Progenitor cell of endocrine pancreas (in vitro differentiated cells): ENCODE results near the gene HECW1. TPM values are rescaled to one million over a fixed set of nuclear protein-coding genes. Genes with fewer than 3 reads are reported as not detected.

Experiments used
- DNase-seq: peaks from one replicate; pipeline ENCODE4 v3.0.0; 2021; ENCODE audit warnings: low spot score; ENCODE audit not compliant: unreplicated experiment
- H3K27ac Mint-ChIP-seq: 2 replicates; pipeline ENCODE4 v1.8.0; 2021; ENCODE audit warnings: mild to moderate bottlenecking, moderate library complexity, mixed read lengths
- H3K27me3 Mint-ChIP-seq: 2 replicates; pipeline ENCODE4 v1.8.0; 2021; ENCODE audit warnings: mixed read lengths
- H3K36me3 Mint-ChIP-seq: 2 replicates; pipeline ENCODE4 v1.8.0; 2022; ENCODE audit warnings: mixed read lengths; ENCODE audit not compliant: insufficient read depth
- H3K4me1 Mint-ChIP-seq: 2 replicates; pipeline ENCODE4 v1.8.0; 2021; ENCODE audit warnings: low read depth, mixed read lengths
- H3K4me3 Mint-ChIP-seq: 2 replicates; pipeline ENCODE4 v1.8.0; 2021; ENCODE audit warnings: low read depth, mild to moderate bottlenecking, moderate library complexity, mixed read lengths
- H3K9me3 Mint-ChIP-seq: 2 replicates; pipeline ENCODE4 v1.8.0; 2021; ENCODE audit warnings: low read depth, mixed read lengths
- CTCF ChIP-seq: fragments of 200-600 bp; sonication (generic); IDR thresholded peaks from one replicate; pipeline ENCODE4 v1.5.0; 2021; ENCODE audit warnings: antibody characterized with exemption, mild to moderate bottlenecking; ENCODE audit not compliant: unreplicated experiment
- total RNA-seq: library from RNA; stranded (reverse); gene quantifications from 2 replicates; pipeline ENCODE4 v1.2.1, GENCODE V29; 2021

HECW1 gene
- total RNA-seq, 1 donor from 2014 or later = 0.50 TPM

GRCh38 chr7:43311694-43312093 lies 199.2 kb downstream of the HECW1 start:
- no peaks in the 10 kb centered on the region for H3K27me3 Mint-ChIP-seq
- H3K36me3 Mint-ChIP-seq = no peaks in the 10 kb centered on the region
- no peak for DNase-seq
- no peak for TF ChIP-seq CTCF
- peaks cover 2% of the 10 kb centered on the region for H3K4me1 Mint-ChIP-seq
- H3K9me3 Mint-ChIP-seq = no peaks in the 10 kb centered on the region
- no peak overlapping the region for H3K4me3 Mint-ChIP-seq
- H3K27ac Mint-ChIP-seq = no peak overlapping the region

DNA sequence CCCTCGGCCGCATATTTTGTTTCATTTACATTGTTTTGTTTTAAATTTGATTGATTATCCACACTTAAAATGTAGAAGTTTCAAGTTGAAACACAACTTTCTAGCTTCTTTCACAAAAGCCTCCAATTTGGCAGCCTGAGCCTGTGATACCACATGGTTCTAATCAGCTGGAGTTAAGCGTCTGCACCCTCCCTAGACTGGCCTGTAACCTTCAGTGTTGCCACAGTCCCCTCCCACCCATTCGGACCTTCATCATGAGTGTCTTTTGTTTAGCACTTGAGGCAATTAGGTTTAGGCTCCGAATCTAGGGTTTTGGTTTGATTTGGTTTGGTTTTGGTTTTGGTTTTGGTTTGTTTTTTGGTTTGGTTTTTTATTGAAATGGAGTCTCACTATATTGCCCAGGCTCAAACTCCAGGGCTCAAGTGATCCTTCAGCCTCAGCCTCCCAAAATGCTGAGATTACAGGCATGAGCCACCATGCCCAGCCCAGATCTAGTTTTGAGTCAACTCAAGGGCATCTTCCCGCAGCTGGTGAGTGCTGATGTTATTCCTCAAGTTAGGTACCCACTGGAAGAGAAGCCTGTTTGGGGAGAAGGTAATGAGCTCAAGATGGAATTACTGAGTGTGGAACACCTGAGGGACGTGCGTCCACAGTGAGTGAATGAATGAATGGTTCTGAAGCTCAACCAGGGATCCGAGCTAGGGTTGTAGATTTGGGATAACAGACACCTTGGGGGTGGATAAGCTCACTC lies 201.4 kb downstream of the HECW1 start:
- no peak overlapping the region for H3K27ac Mint-ChIP-seq
- H3K9me3 Mint-ChIP-seq = no peaks in the 10 kb centered on the region
- no peak for DNase-seq
- H3K4me1 Mint-ChIP-seq = peaks cover 2% of the 10 kb centered on the region
- no peak overlapping the region for H3K4me3 Mint-ChIP-seq
- no peaks in the 10 kb centered on the region for H3K36me3 Mint-ChIP-seq
- H3K27me3 Mint-ChIP-seq = no peaks in the 10 kb centered on the region
- TF ChIP-seq CTCF = no peak

DNA sequence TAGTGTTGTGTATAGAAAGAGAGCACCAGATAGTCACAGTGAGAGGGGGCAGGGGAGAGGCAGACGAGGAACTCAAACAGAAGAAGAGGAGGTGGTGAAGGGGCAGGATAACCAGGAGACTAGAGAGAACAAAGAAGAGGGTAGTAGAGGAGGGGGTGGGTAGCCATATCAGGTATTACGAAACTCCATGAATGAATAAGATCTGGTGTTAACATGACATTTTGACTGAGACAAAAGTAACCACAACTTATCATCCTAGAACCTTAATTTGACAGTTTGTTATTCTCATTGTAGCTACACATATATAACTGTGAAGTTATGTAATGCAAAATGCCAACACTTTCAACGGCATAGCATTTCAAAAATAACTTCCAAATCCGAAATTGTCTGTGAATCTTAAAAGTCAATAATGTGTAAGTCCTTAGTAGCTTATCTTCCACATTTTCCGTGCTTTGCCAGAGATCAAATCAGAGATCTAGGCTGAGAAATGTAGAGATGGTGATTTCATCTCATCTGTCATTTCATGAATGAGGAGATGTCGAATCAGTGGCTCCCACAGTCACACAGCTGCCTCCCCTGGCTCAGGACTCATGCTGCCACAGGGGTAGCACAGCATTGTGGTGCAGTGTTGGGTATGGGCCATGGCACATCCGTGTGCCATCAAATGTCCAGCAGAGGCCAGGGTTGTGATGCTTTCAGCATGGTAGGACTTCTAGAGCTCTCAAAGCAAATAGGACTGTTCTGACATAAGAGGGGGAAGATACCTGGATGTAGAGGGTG lies 202.1 kb downstream of the HECW1 start:
- DNase-seq = no peak
- TF ChIP-seq CTCF = no peak
- peak overlapping the region; percentile 14 for H3K27ac Mint-ChIP-seq
- no peaks in the 10 kb centered on the region for H3K4me1 Mint-ChIP-seq
- no peak overlapping the region for H3K4me3 Mint-ChIP-seq
- H3K27me3 Mint-ChIP-seq = no peaks in the 10 kb centered on the region
- no peaks in the 10 kb centered on the region for H3K9me3 Mint-ChIP-seq
- H3K36me3 Mint-ChIP-seq = no peaks in the 10 kb centered on the region

DNA sequence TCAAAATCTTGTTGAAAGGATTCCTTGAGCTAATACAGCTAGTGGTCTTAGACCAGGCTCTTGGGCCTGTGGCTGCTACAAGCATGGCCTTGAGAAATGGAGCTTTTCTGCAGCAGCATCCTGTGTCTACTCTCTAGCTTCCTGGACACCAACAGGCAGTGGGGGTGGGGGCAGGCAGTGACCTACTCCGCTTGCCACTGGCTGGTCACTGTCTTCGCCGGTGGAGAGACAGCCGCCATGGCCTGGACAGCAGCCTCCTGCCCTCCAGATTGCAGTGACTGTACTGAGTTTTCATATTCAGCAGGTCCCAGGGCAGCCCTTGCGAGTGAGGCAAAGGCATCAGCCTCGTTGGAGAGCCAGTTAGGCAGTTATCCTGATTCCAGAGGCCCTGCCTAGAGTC lies 204.6 kb downstream of the HECW1 start:
- no peak for DNase-seq
- Mint-ChIP-seq H3K27ac (no peak overlapping the region), H3K27me3 (no peaks in the 10 kb centered on the region), H3K4me1 (no peaks in the 10 kb centered on the region), H3K36me3 (no peaks in the 10 kb centered on the region), H3K9me3 (no peaks in the 10 kb centered on the region), H3K4me3 (no peak overlapping the region)
- TF ChIP-seq CTCF = no peak

DNA sequence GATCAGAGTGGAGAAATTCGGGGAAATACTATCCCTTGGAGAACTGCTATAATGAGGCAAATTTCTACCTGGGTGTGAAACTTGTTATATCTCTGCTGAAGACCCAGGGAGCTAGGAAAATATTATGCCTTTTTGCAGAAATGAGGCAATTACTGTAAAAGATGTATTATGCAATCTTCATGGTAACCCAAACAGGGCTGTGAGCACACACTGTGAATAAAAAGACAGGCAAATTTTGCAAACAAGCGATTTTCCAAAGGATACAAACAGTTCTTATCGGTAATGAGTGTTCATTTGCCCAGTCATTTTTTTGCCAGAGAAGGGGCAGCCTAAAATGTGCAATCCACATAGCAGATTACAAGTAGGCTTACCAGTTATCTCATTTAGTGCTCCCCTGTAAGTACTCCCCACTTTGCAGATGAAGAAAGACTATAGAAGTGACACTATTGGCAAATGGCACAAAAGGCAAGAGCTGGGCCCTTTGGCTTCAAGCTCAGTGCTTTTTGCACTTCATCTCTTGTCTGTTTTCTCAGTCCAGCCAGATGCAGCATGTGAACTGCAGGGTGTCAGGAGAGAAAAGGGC lies 205.8 kb downstream of the HECW1 start:
- no peak for TF ChIP-seq CTCF
- no peaks in the 10 kb centered on the region for H3K4me1 Mint-ChIP-seq
- H3K27me3 Mint-ChIP-seq = no peaks in the 10 kb centered on the region
- DNase-seq = no peak
- no peaks in the 10 kb centered on the region for H3K36me3 Mint-ChIP-seq
- no peak overlapping the region for H3K4me3 Mint-ChIP-seq
- no peaks in the 10 kb centered on the region for H3K9me3 Mint-ChIP-seq
- H3K27ac Mint-ChIP-seq = no peak overlapping the region
